Activated naive CD4-positive, alpha-beta T cell treated with anti-CD3 and anti-CD28 coated beads, Interleukin-2, amount 50 U/mL, for 72 hours (primary cell): ENCODE results near the gene IZUMO3. TPM values are rescaled to one million over a fixed set of nuclear protein-coding genes. Genes with fewer than 3 reads are reported as not detected.

Experiments
- ATAC-seq, 2 donors: fragments of 150-1000 bp; cut with Tn5 transposase; 2 replicates each; pipeline ENCODE4 v1.10.0; 2021; ENCODE audit warnings: mild to moderate bottlenecking in 2 of 2, moderate library complexity in 2 of 2
- DNase-seq, 2 donors: peaks; one replicate each; pipeline ENCODE4 v3.0.0; 2021 to 2022; ENCODE audit warnings: low spot score in 2 of 2
- H3K27ac Mint-ChIP-seq, 2 donors: one replicate each; pipeline ENCODE4 v1.8.0; 2022; ENCODE audit warnings: mild to moderate bottlenecking in 2 of 2, mixed read lengths in 2 of 2
- H3K36me3 Mint-ChIP-seq, 2 donors: one replicate each; pipeline ENCODE4 v1.8.0; 2022; ENCODE audit warnings: mixed read lengths in 2 of 2
- H3K9me3 Mint-ChIP-seq, 2 donors: one replicate each; pipeline ENCODE4 v1.8.0; 2022; ENCODE audit warnings: mixed read lengths in 2 of 2
- total RNA-seq, 2 donors: library from RNA; stranded (reverse); gene quantifications; one replicate each; pipeline ENCODE4 v1.2.3, GENCODE V29; 2022

IZUMO3 gene
- total RNA-seq, 2 donors from 2014 or later, result not detected

DNA sequence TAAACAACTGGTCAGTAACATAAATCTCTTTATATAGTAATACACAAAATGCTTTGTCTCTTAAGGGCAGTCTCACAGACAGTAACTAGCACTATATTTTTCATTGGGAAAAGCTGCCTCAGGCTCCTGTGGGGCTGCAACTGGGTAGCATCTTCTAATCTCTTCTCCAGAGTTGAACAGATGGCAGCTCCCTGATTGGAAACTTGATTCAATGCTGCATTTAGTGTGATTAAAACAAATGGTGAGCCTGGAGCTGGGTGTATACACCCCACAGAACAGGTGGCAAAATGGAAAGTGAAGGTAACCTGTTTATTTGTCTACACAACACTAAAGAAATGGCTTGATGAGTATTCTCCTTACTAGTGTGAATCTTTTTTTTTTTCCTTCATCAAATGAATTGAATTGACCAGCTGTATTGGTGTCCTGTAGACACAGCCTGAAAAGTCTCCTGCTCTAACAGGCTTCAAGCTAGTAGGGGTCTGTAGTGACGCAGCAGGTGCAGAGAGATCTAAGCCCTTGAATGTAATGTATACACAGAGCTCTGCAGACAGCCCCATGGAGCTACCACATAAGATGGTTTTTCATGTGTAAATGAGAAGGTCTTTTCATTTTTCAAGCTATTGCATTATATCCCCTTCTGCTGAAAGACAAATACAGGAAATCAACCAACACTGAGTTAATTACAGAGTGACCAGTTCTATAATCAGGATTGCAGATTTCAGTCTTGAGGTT is 43.3 kb downstream of the IZUMO3 start:
- peaks cover 20 to 22% of the 10 kb centered on the region in 2 donors for H3K9me3 Mint-ChIP-seq
- ATAC-seq (no peak), DNase-seq (no peak)
- no peak overlapping the region for H3K27ac Mint-ChIP-seq
- H3K36me3 Mint-ChIP-seq, result peaks cover 0 to 5% of the 10 kb centered on the region in 2 donors

- DNase-seq (no peak), ATAC-seq (no peak)
- H3K27ac Mint-ChIP-seq, result no peak overlapping the region
- H3K36me3 Mint-ChIP-seq, result peaks cover 0 to 5% of the 10 kb centered on the region in 2 donors
- H3K9me3 Mint-ChIP-seq, result peaks cover 20 to 23% of the 10 kb centered on the region in 2 donors
Measured at GRCh38 chr9:24500761-24501160, 44.9 kb downstream of the IZUMO3 start.

GRCh38 chr9:24498632-24499031 is 47.1 kb downstream of the IZUMO3 start:
- Mint-ChIP-seq H3K27ac (no peak overlapping the region), H3K9me3 (peaks cover 26 to 34% of the 10 kb centered on the region in 2 donors), H3K36me3 (peaks cover 0 to 5% of the 10 kb centered on the region in 2 donors)
- ATAC-seq (no peak), DNase-seq (no peak)

- ATAC-seq, result no peak
Measured at GRCh38 chr9:24497671-24498070, 48.0 kb downstream of the IZUMO3 start.

More at GRCh38 chr9:24497671-24498070, 48.0 kb downstream of the IZUMO3 start:
- DNase-seq, result no peak
- peaks cover 29 to 38% of the 10 kb centered on the region in 2 donors for H3K9me3 Mint-ChIP-seq
- no peak overlapping the region for H3K27ac Mint-ChIP-seq
- H3K36me3 Mint-ChIP-seq, result peaks cover 0 to 8% of the 10 kb centered on the region in 2 donors
